ENCODE measurements around the gene HMCN1. TPM values are rescaled to one million over a fixed set of nuclear protein-coding genes. Genes with fewer than 3 reads are reported as not detected.

The HMCN1 gene
- total RNA-seq, 1 donor from 2014 or later: 28.0 TPM

DNA sequence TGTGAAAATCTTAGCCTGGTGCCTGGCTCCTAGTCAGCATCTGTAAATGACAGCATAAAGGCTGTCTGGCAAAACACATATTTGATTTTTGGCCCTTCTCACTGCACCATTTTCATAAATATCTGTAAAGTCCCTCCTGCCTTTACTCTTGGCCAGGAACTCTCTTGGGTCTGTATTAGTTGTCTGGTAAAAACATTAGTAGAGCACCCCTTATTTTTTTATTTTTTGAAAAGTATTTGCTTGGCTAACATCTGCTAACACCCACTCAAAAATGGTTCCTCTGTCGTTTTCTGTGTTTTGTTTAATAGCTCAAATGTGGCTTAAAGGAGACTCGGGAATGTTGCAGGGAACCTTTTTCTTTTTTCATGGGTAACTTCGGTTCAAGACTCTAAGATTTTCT is 293.4 kb downstream of the HMCN1 start:
- ATAC-seq (no peak), DNase-seq (no peak)
- Histone ChIP-seq H3K4me3 (no peak overlapping the region), H3K9me3 (peaks cover 15% of the 10 kb centered on the region), H3K27ac (no peak overlapping the region), H3K4me1 (no peaks in the 10 kb centered on the region), H3K36me3 (no peaks in the 10 kb centered on the region), H3K27me3 (ENCODE audit: low read depth) (no peaks in the 10 kb centered on the region)
- intact Hi-C loops (cut with DNase I): no loop called here
- TF ChIP-seq, protein P1, sequence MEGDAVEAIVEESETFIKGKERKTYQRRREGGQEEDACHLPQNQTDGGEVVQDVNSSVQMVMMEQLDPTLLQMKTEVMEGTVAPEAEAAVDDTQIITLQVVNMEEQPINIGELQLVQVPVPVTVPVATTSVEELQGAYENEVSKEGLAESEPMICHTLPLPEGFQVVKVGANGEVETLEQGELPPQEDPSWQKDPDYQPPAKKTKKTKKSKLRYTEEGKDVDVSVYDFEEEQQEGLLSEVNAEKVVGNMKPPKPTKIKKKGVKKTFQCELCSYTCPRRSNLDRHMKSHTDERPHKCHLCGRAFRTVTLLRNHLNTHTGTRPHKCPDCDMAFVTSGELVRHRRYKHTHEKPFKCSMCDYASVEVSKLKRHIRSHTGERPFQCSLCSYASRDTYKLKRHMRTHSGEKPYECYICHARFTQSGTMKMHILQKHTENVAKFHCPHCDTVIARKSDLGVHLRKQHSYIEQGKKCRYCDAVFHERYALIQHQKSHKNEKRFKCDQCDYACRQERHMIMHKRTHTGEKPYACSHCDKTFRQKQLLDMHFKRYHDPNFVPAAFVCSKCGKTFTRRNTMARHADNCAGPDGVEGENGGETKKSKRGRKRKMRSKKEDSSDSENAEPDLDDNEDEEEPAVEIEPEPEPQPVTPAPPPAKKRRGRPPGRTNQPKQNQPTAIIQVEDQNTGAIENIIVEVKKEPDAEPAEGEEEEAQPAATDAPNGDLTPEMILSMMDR (IDR thresholded peaks at IDR 0.05): no peak

DNA sequence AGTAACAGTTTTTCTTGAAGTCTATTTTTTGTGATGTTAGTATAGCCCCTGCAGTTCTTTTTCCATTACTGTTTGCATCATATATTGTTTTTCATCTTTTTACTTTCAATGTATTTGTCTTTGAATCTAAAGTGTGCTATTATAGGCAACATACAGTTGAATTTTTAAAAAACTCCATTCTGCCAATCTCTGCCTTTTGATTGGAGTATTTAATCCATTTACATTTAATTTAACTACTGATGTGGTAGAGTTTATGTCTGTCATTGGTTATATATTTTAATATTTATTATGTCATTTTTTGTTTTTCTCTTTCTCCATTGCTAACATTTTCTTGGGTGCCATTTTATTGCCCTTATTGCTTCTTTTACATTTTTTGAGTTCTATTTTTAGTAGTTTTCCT is 296.3 kb downstream of the HMCN1 start:
- no peaks in the 10 kb centered on the region for H3K36me3 ChIP-seq
- TF ChIP-seq, protein P1 (IDR thresholded peaks at IDR 0.05): no peak
- no peak overlapping the region for H3K4me3 ChIP-seq
- intact Hi-C loops (cut with DNase I): no loop called here
- ATAC-seq (no peak), DNase-seq (no peak)
- peaks cover 9% of the 10 kb centered on the region for H3K4me1 ChIP-seq
- H3K27me3 ChIP-seq (ENCODE audit: low read depth): no peaks in the 10 kb centered on the region
- H3K27ac ChIP-seq: no peak overlapping the region
- H3K9me3 ChIP-seq: peaks cover 15% of the 10 kb centered on the region

DNA sequence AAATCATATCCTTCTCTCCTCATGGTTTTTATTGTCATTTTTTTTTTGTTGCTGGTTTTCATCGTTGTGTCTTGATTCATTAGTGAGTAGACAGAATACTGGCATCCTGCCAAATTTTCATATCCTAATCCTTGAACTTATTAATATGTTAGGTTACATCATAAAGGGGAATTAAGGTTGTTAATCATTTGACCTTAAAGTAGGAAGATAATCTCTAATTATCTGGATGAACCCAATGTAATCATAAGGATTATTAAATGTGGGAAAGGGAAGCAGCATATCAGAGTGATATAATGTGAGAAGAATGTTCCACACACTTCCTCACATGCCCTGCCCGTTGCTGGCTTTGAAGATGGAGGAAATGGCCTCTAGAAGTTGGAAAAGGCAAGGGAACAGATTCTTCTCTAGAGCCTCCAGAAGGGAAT is 299.7 kb downstream of the HMCN1 start:
- DNase-seq (no peak), ATAC-seq (peak in 1 of 2 donors; percentile 28)
- H3K4me3 ChIP-seq: no peak overlapping the region
- no peaks in the 10 kb centered on the region for H3K27me3 ChIP-seq (ENCODE audit: low read depth)
- peaks cover 15% of the 10 kb centered on the region for H3K9me3 ChIP-seq
- peaks cover 9% of the 10 kb centered on the region for H3K4me1 ChIP-seq
- TF ChIP-seq, protein P1 (IDR thresholded peaks at IDR 0.05): no peak
- intact Hi-C loops (cut with DNase I): no loop called here
- no peaks in the 10 kb centered on the region for H3K36me3 ChIP-seq
- no peak overlapping the region for H3K27ac ChIP-seq

DNA sequence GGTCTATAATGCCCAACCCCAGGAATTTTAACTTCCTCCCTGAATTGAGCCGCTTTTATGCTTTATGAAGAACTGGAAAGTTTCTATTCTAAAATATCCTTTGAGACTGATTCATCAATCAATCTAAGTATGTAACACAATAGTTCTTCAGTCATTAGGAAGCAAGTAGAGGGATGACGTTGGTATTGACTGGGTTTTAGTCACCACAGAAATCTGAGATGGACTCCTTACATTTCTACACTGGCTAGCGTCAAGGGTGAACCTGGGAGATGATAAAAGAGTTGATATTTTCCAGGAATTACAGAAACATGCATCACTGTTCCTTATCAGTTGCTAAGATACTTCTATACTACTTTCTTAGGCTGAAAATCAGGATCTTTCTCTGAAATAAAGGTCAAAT is 308.0 kb downstream of the HMCN1 start:
- Histone ChIP-seq H3K4me1 (no peaks in the 10 kb centered on the region), H3K27ac (no peak overlapping the region), H3K36me3 (no peaks in the 10 kb centered on the region), H3K4me3 (no peak overlapping the region), H3K9me3 (no peaks in the 10 kb centered on the region), H3K27me3 (ENCODE audit: low read depth) (no peaks in the 10 kb centered on the region)
- intact Hi-C loops (cut with DNase I): no loop called here
- ATAC-seq (no peak), DNase-seq (no peak)
- TF ChIP-seq, protein P1 (IDR thresholded peaks at IDR 0.05): no peak

DNA sequence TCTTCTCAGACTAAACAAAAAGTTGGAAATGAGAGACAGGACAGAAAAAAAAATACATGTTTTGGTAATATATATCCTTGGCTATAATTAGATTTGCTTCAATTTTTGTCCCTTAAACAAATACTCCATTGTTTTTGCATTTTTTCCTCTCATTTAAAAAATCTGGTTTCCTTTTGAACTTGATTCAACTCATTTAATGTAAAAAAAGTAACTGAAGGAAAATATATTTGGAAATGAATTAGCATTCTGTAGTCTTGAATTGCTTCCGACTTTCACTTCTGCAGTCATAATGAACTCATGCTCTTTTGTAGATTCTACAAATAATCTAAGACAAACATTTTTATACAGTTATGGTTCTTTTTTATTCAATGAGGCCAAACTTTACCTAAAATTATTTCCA is 309.1 kb downstream of the HMCN1 start:
- DNase-seq (no peak), ATAC-seq (no peak)
- no peak overlapping the region for H3K27ac ChIP-seq
- H3K4me1 ChIP-seq: no peaks in the 10 kb centered on the region
- H3K36me3 ChIP-seq: no peaks in the 10 kb centered on the region
- H3K4me3 ChIP-seq: no peak overlapping the region
- TF ChIP-seq, protein P1 (IDR thresholded peaks at IDR 0.05): no peak
- no peaks in the 10 kb centered on the region for H3K9me3 ChIP-seq
- no peaks in the 10 kb centered on the region for H3K27me3 ChIP-seq (ENCODE audit: low read depth)
- intact Hi-C loops (cut with DNase I): no loop called here
